GM23338 (cell line): ENCODE measurements around the gene NPS. TPM values are rescaled to one million over a fixed set of nuclear protein-coding genes. Genes with fewer than 3 reads are reported as not detected.

ENCODE experiments used
- ATAC-seq: fragments of 200-7000 bp; cut with Tn5 transposase; 3 replicates; pipeline ENCODE4 v1.9.1; 2020
- DNase-seq: peaks from one replicate; pipeline ENCODE4 v3.0.0-alpha.2; 2015; ENCODE audit warnings: low spot score
- H2AFZ ChIP-seq: fragments of 200-600 bp; sonication (generic); 2 replicates; pipeline ENCODE4 v1.8.0; 2016; ENCODE audit warnings: antibody characterized with exemption, mild to moderate bottlenecking, moderate library complexity
- H3F3A ChIP-seq: fragments of 200-600 bp; sonication (generic); replicated peaks from 2 replicates; pipeline ENCODE4 v1.8.0; 2017; ENCODE audit warnings: antibody characterized with exemption, mixed run types, low read depth
- H3K27ac ChIP-seq: fragments of 200-600 bp; sonication (generic); 2 replicates; pipeline ENCODE4 v1.6.1; 2016; ENCODE audit warnings: low read depth
- H3K27me3 ChIP-seq: fragments of 200-600 bp; sonication (generic); 2 replicates; pipeline ENCODE4 v1.8.0; 2016; ENCODE audit warnings: mild to moderate bottlenecking, mixed run types, moderate library complexity; ENCODE audit not compliant: insufficient read depth
- H3K36me3 ChIP-seq: fragments of 200-600 bp; sonication (generic); 2 replicates; pipeline ENCODE4 v1.8.0; 2016; ENCODE audit warnings: mild to moderate bottlenecking; ENCODE audit not compliant: insufficient read depth
- H3K4me1 ChIP-seq: fragments of 200-600 bp; sonication (generic); 2 replicates; pipeline ENCODE4 v1.8.0; 2016; ENCODE audit warnings: mild to moderate bottlenecking, moderate library complexity; ENCODE audit not compliant: insufficient read depth
- H3K4me2 ChIP-seq: fragments of 200-600 bp; sonication (generic); 2 replicates; pipeline ENCODE4 v1.7.1; 2017; ENCODE audit warnings: mixed run types
- H3K4me3 ChIP-seq: fragments of 200-600 bp; sonication (generic); 2 replicates; pipeline ENCODE4 v1.6.1; 2016; ENCODE audit warnings: mixed run types
- H3K79me2 ChIP-seq: fragments of 200-600 bp; sonication (generic); replicated peaks from 2 replicates; pipeline ENCODE4 v1.8.0; 2017; ENCODE audit warnings: mild to moderate bottlenecking; ENCODE audit not compliant: insufficient read depth
- H3K9me2 ChIP-seq: fragments of 200-600 bp; sonication (generic); 2 replicates; pipeline ENCODE4 v1.8.0; 2017; ENCODE audit not compliant: insufficient read depth
- H4K20me1 ChIP-seq: fragments of 200-600 bp; sonication (generic); replicated peaks from 2 replicates; pipeline ENCODE4 v1.8.0; 2017; ENCODE audit warnings: mild to moderate bottlenecking; ENCODE audit not compliant: insufficient read depth
- H3K27ac Mint-ChIP-seq: 2 replicates; pipeline ENCODE4 v1.8.0; 2020; ENCODE audit warnings: inconsistent platforms, mild to moderate bottlenecking, moderate library complexity, mixed read lengths
- H3K27me3 Mint-ChIP-seq: 3 replicates; pipeline ENCODE4 v1.8.0; 2022; ENCODE audit warnings: low read depth, mild to moderate bottlenecking, moderate library complexity, mixed read lengths, inconsistent platforms; ENCODE audit not compliant: insufficient read depth, poor library complexity
- H3K36me3 Mint-ChIP-seq: 3 replicates; pipeline ENCODE4 v1.8.0; 2021; ENCODE audit warnings: low read depth, mild to moderate bottlenecking, inconsistent platforms, moderate library complexity, mixed read lengths
- H3K4me1 Mint-ChIP-seq: 3 replicates; pipeline ENCODE4 v1.8.0; 2020; ENCODE audit warnings: mild to moderate bottlenecking, inconsistent platforms, mixed read lengths
- H3K4me3 Mint-ChIP-seq: 3 replicates; pipeline ENCODE4 v1.8.0; 2021; ENCODE audit warnings: moderate library complexity, mild to moderate bottlenecking, inconsistent platforms, mixed read lengths
- H3K9me3 Mint-ChIP-seq: 3 replicates; pipeline ENCODE4 v1.8.0; 2020; ENCODE audit warnings: moderate library complexity, mild to moderate bottlenecking, inconsistent platforms, mixed read lengths
- CREB1 ChIP-seq: fragments of 250-450 bp; sonication (Bioruptor Pico); IDR thresholded peaks from 2 replicates; pipeline ENCODE4 v1.5.0; 2020; ENCODE audit warnings: low read depth, mild to moderate bottlenecking, moderate library complexity
- ETS1 ChIP-seq: IDR thresholded peaks from 2 replicates; pipeline ENCODE4 v1.6.1; 2016; ENCODE audit warnings: antibody characterized with exemption
- EZH2 ChIP-seq: fragments of 200-600 bp; sonication (generic); IDR thresholded peaks from one replicate; pipeline ENCODE4 v1.8.0; 2017; ENCODE audit warnings: antibody characterized with exemption, mild to moderate bottlenecking, low read depth; ENCODE audit not compliant: unreplicated experiment
- EZH2phosphoT487 ChIP-seq: fragments of 200-600 bp; sonication (generic); IDR thresholded peaks from one replicate; pipeline ENCODE4 v1.8.1; 2018; ENCODE audit warnings: antibody characterized with exemption; ENCODE audit not compliant: unreplicated experiment
- JUNB ChIP-seq: IDR thresholded peaks from one replicate; pipeline ENCODE4 v1.6.1; 2016; ENCODE audit warnings: antibody characterized with exemption; ENCODE audit not compliant: unreplicated experiment
- NANOG ChIP-seq: IDR thresholded peaks from 2 replicates; pipeline ENCODE4 v1.6.1; 2016; ENCODE audit warnings: antibody characterized with exemption, borderline replicate concordance
- POLR2AphosphoS5 ChIP-seq: IDR thresholded peaks from 2 replicates; pipeline ENCODE4 v1.6.1; 2016; ENCODE audit warnings: antibody characterized with exemption, low read depth
- STAT1 ChIP-seq: IDR thresholded peaks from one replicate; pipeline ENCODE4 v1.6.1; 2016; ENCODE audit warnings: antibody characterized with exemption; ENCODE audit not compliant: unreplicated experiment
- ZNF114 ChIP-seq: fragments of 250-450 bp; sonication (Bioruptor Pico); IDR thresholded peaks from 2 replicates; pipeline ENCODE4 v1.5.0; 2020; ENCODE audit warnings: mild to moderate bottlenecking, moderate library complexity
- polyA plus RNA-seq: library from polyadenylated mRNA; unstranded; fragments of >200 nt; fragmentation: Nextera tagmentation; extraction: Ambion mirVana; gene quantifications from 2 replicates; pipeline ENCODE4 v1.2.1, GENCODE V29; 2016
- total RNA-seq: library from RNA; depleted of rRNA; stranded (reverse); fragments of >200 nt; shearing (Covaris generic); gene quantifications from 2 replicates; pipeline ENCODE4 v1.2.3, GENCODE V29; 2014
- TF ChIP-seq, protein P1 (sequence below), 2 experiments: fragments of 200-600 bp in 1 of 2; sonication (generic) in 1 of 2; conservative IDR thresholded peaks; 2 replicates each; pipeline versions ENCODE4 v1.5.1 to v1.6.1; 2016 to 2017; ENCODE audit warnings: antibody characterized with exemption in 2 of 2, low read depth in 2 of 2, mild to moderate bottlenecking in 2 of 2, moderate library complexity in 1 of 2
- TF ChIP-seq, protein P2 (sequence below): fragments of 250-450 bp; sonication (Bioruptor Pico); IDR thresholded peaks from 2 replicates; pipeline ENCODE4 v1.5.0; 2020; ENCODE audit warnings: mild to moderate bottlenecking, moderate library complexity

The NPS gene
- total and polyA plus RNA-seq, 2 experiments from 2014 or later, result not detected

DNA sequence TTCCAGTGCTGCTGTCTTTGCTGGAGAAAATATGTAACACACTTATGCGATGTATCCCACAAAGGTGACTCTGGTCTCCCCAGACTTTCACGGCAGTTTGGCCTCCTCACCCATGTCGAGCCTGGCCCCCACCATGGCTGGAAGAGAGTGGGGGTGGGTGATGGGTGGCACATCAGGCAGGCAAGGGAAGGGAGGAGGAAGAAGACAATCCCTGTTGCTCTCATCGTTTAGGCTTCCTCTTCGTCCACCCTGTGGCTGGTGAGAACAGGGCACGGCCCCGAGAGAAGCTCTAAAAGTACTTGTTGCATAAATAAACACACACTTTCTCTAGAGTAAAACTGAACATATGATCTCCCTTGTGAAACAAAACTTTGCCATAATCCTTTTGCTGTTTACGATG, 11.2 kb upstream of the NPS start:
- Histone ChIP-seq H2AFZ (no peak overlapping the region), H3K4me1 (no peaks in the 10 kb centered on the region), H3K36me3 (no peaks in the 10 kb centered on the region), H3K27ac (no peak overlapping the region), H3K79me2 (no peaks in the 10 kb centered on the region), H3K27me3 (no peaks in the 10 kb centered on the region), H4K20me1 (no peaks in the 10 kb centered on the region), H3K4me2 (no peak overlapping the region), H3K4me3 (no peak overlapping the region), H3F3A (no peaks in the 10 kb centered on the region), H3K9me2 (0 out of 2 replicates have a peak, but pooled peaks cover 4% of the 10 kb centered on the region)
- no peak for DNase-seq
- Mint-ChIP-seq H3K27ac (no peak overlapping the region), H3K9me3 (peaks cover 3% of the 10 kb centered on the region; the same call in 1 of the 3 replicates), H3K36me3 (no peaks in the 10 kb centered on the region; the same call in 2 of the 3 replicates), H3K27me3 (peaks cover 3% of the 10 kb centered on the region), H3K4me3 (no peak overlapping the region), H3K4me1 (no peaks in the 10 kb centered on the region)
- TF ChIP-seq, protein P1, sequence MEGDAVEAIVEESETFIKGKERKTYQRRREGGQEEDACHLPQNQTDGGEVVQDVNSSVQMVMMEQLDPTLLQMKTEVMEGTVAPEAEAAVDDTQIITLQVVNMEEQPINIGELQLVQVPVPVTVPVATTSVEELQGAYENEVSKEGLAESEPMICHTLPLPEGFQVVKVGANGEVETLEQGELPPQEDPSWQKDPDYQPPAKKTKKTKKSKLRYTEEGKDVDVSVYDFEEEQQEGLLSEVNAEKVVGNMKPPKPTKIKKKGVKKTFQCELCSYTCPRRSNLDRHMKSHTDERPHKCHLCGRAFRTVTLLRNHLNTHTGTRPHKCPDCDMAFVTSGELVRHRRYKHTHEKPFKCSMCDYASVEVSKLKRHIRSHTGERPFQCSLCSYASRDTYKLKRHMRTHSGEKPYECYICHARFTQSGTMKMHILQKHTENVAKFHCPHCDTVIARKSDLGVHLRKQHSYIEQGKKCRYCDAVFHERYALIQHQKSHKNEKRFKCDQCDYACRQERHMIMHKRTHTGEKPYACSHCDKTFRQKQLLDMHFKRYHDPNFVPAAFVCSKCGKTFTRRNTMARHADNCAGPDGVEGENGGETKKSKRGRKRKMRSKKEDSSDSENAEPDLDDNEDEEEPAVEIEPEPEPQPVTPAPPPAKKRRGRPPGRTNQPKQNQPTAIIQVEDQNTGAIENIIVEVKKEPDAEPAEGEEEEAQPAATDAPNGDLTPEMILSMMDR (conservative IDR thresholded peaks at IDR 0.05; ENCODE audit: low read depth in 2 of 2), result no peak
- no peak for TF ChIP-seq ETS1
- no peak for TF ChIP-seq CREB1 (CRISPR knock-in tag)
- TF ChIP-seq EZH2, result no peak
- TF ChIP-seq POLR2AphosphoS5, result no peak
- TF ChIP-seq NANOG, result no peak
- TF ChIP-seq ZNF114 (CRISPR knock-in tag), result no peak
- TF ChIP-seq JUNB, result no peak
- TF ChIP-seq, protein P2, sequence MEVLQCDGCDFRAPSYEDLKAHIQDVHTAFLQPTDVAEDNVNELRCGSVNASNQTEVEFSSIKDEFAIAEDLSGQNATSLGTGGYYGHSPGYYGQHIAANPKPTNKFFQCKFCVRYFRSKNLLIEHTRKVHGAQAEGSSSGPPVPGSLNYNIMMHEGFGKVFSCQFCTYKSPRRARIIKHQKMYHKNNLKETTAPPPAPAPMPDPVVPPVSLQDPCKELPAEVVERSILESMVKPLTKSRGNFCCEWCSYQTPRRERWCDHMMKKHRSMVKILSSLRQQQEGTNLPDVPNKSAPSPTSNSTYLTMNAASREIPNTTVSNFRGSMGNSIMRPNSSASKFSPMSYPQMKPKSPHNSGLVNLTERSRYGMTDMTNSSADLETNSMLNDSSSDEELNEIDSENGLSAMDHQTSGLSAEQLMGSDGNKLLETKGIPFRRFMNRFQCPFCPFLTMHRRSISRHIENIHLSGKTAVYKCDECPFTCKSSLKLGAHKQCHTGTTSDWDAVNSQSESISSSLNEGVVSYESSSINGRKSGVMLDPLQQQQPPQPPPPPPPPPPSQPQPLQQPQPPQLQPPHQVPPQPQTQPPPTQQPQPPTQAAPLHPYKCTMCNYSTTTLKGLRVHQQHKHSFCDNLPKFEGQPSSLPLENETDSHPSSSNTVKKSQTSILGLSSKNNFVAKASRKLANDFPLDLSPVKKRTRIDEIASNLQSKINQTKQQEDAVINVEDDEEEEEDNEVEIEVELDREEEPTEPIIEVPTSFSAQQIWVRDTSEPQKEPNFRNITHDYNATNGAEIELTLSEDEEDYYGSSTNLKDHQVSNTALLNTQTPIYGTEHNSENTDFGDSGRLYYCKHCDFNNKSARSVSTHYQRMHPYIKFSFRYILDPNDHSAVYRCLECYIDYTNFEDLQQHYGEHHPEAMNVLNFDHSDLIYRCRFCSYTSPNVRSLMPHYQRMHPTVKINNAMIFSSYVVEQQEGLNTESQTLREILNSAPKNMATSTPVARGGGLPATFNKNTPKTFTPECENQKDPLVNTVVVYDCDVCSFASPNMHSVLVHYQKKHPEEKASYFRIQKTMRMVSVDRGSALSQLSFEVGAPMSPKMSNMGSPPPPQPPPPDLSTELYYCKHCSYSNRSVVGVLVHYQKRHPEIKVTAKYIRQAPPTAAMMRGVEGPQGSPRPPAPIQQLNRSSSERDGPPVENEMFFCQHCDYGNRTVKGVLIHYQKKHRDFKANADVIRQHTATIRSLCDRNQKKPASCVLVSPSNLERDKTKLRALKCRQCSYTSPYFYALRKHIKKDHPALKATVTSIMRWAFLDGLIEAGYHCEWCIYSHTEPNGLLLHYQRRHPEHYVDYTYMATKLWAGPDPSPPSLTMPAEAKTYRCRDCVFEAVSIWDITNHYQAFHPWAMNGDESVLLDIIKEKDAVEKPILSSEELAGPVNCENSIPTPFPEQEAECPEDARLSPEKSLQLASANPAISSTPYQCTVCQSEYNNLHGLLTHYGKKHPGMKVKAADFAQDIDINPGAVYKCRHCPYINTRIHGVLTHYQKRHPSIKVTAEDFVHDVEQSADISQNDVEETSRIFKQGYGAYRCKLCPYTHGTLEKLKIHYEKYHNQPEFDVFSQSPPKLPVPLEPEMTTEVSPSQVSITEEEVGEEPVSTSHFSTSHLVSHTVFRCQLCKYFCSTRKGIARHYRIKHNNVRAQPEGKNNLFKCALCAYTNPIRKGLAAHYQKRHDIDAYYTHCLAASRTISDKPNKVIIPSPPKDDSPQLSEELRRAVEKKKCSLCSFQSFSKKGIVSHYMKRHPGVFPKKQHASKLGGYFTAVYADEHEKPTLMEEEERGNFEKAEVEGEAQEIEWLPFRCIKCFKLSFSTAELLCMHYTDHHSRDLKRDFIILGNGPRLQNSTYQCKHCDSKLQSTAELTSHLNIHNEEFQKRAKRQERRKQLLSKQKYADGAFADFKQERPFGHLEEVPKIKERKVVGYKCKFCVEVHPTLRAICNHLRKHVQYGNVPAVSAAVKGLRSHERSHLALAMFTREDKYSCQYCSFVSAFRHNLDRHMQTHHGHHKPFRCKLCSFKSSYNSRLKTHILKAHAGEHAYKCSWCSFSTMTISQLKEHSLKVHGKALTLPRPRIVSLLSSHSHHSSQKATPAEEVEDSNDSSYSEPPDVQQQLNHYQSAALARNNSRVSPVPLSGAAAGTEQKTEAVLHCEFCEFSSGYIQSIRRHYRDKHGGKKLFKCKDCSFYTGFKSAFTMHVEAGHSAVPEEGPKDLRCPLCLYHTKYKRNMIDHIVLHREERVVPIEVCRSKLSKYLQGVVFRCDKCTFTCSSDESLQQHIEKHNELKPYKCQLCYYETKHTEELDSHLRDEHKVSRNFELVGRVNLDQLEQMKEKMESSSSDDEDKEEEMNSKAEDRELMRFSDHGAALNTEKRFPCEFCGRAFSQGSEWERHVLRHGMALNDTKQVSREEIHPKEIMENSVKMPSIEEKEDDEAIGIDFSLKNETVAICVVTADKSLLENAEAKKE, result no peak
- TF ChIP-seq STAT1, result no peak
- TF ChIP-seq EZH2phosphoT487, result no peak
- no peak for ATAC-seq
